ENCODE results near the gene FRK.

DNA sequence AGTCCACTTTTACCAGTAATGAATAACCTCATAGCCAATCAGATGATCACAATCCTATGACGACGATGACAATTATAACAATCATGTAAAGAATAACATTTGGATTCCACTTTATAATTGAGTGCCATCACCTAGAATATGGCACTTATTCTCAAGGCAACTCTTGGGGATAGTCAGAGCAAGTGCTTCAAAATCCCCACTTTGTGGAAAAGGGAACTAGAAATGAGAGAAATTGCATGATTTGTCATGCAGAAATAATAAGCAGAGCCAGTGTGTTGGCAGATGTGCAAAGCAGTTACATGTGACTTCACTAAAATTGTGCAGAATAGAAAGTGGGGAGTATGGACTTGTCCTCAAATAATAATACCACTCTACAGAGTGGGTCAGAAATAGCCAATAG, 41.3 kb downstream of the FRK start:
- TF ChIP-seq CEBPB (IDR thresholded peaks at IDR 0.05) (no peak), CTCF (IDR thresholded peaks at IDR 0.05) (no peak), POLR2A (IDR thresholded peaks at IDR 0.05; ENCODE audit: low read length) (no peak), HDAC2 (IDR thresholded peaks at IDR 0.05) (no peak)
